ENCODE results near the gene SERINC5. TPM values are rescaled to one million over a fixed set of nuclear protein-coding genes. Genes with fewer than 3 reads are reported as not detected.
"Not testable (repeated sequence)": the region's sequence is repeated elsewhere in the genome, so short reads cannot be mapped to it uniquely, and the experiment has no call there.

SERINC5 gene
- 5.5 TPM for polyA plus RNA-seq (2013, experiment 1 of 2; ENCODE audit: insufficient read length)
- 4.6 TPM for polyA plus RNA-seq (2013, experiment 2 of 2; ENCODE audit: insufficient read length)

- peak; percentile 80 for DNase-seq
Measured at GRCh38 chr5:80255811-80256712, at the start of gene SERINC5. TSS of gene SERINC5 (minus strand) at chr5:80256048. CDS start at chr5:80255922, 126 bp downstream.

- DNase-seq: no peak
Measured at GRCh38 chr5:80302636-80303035, 46.8 kb upstream of the SERINC5 start.

GRCh38 chr5:80301342-80301741 lies 45.5 kb upstream of the SERINC5 start:
- DNase-seq: not testable (repeated sequence)

GRCh38 chr5:80300796-80301195 lies 44.9 kb upstream of the SERINC5 start:
- not testable (repeated sequence) for DNase-seq

- DNase-seq: no peak
Measured at GRCh38 chr5:80300125-80300524, 44.3 kb upstream of the SERINC5 start.

- no peak for DNase-seq
Measured at GRCh38 chr5:80299601-80300000, 43.8 kb upstream of the SERINC5 start.

GRCh38 chr5:80296121-80296520 lies 40.3 kb upstream of the SERINC5 start:
- DNase-seq: no peak

- DNase-seq: no peak
Measured at GRCh38 chr5:80291761-80292160, 35.9 kb upstream of the SERINC5 start.

GRCh38 chr5:80289320-80289719 lies 33.5 kb upstream of the SERINC5 start:
- DNase-seq: no peak

- no peak for DNase-seq
Measured at GRCh38 chr5:80288177-80288576, 32.3 kb upstream of the SERINC5 start.

- DNase-seq: no peak
Measured at GRCh38 chr5:80284720-80285119, 28.9 kb upstream of the SERINC5 start.

- no peak for DNase-seq
Measured at GRCh38 chr5:80283360-80283759, 27.5 kb upstream of the SERINC5 start.

GRCh38 chr5:80282054-80282453 lies 26.2 kb upstream of the SERINC5 start:
- no peak for DNase-seq

GRCh38 chr5:80277191-80277590 lies 21.3 kb upstream of the SERINC5 start:
- DNase-seq: no peak

- no peak for DNase-seq
Measured at GRCh38 chr5:80276186-80276585, 20.3 kb upstream of the SERINC5 start.

GRCh38 chr5:80275347-80275746 lies 19.5 kb upstream of the SERINC5 start:
- peak; percentile 12 for DNase-seq

GRCh38 chr5:80270543-80270942 lies 14.7 kb upstream of the SERINC5 start:
- not testable (repeated sequence) for DNase-seq

- DNase-seq: no peak
Measured at GRCh38 chr5:80269991-80270438, 14.2 kb upstream of the SERINC5 start.

- no peak for DNase-seq
Measured at GRCh38 chr5:80268916-80269315, 13.1 kb upstream of the SERINC5 start.

GRCh38 chr5:80266566-80266965 lies 10.7 kb upstream of the SERINC5 start:
- DNase-seq: no peak

GRCh38 chr5:80260461-80260860 lies 4.6 kb upstream of the SERINC5 start:
- no peak for DNase-seq

GRCh38 chr5:80259511-80260203 lies 3.8 kb upstream of the SERINC5 start:
- no peak for DNase-seq

GRCh38 chr5:80255431-80255810 lies 427 bp downstream of the SERINC5 start:
- DNase-seq: peak; percentile 38
